ENCODE data around the gene BSND. TPM values are rescaled to one million over a fixed set of nuclear protein-coding genes. Genes with fewer than 3 reads are reported as not detected.

The BSND gene
- total and polyA plus RNA-seq, 9 of the 15 experiments (the other 6 are each of a cell fraction or from before 2014, with no cell fraction given), result not detected

DNA sequence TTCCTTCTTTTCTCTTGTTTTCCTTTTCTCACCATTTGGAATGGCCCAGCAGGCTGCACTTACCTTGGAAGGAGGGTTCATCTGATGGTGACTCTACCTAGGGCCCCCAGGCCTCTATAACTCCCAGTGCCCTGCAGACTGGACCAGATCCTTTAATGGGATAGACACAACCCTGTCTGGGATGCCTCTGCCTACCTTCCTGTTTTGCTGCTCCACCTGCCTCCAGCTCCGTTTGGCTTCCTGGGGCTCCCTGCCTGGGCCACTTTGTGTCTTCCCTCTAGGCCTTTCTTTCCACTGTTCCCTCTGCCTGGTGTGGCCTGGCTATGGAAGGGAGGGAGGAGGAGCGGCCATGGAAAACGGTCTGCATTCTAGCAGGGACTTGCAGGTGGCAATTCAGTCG lies 48.1 kb downstream of the BSND start:
- Histone ChIP-seq H3K4me1 (replicated peaks in 1 of 2; ENCODE audit: control insufficient read depth in 2 of 2, insufficient read depth in 2 of 2, low read length in 2 of 2) (peaks cover 3 to 12% of the 10 kb centered on the region in 2 experiments; a peak in 3 of 5 replicates), H3K9me3 (replicated peaks; ENCODE audit: control insufficient read depth, insufficient read depth, low read depth, low read length) (no peaks in the 10 kb centered on the region), H3K27ac (ENCODE audit: extremely low read depth, low read depth, low read length) (no peak overlapping the region), H2AFZ (ENCODE audit: low read depth, low read length) (no peak overlapping the region), H3K9ac (ENCODE audit: insufficient read depth in 1 of 2, low read depth in 2 of 2, low read length in 2 of 2) (no peak overlapping the region), H3K4me3 (no peak overlapping the region), H4K20me1 (replicated peaks; ENCODE audit: control insufficient read depth, insufficient read depth, low read length) (peaks cover 5% of the 10 kb centered on the region; the same call in 1 of the 2 replicates), H3K36me3 (ENCODE audit: control insufficient read depth, insufficient read depth, low read length) (peaks cover 98% of the 10 kb centered on the region), H3K9me1 (ENCODE audit: control insufficient read depth, insufficient read depth, low read length) (no peaks in the 10 kb centered on the region), H3K79me2 (ENCODE audit: control insufficient read depth, insufficient read depth, low read length) (peaks cover 60% of the 10 kb centered on the region), H3K4me2 (ENCODE audit: insufficient read depth, low read length) (no peak overlapping the region), H3K27me3 (ENCODE audit: control insufficient read depth in 2 of 2, insufficient read depth in 2 of 2, low read length in 2 of 2) (no peaks in the 10 kb centered on the region)
- DNase-seq (ENCODE audit: extremely low read depth in 1 of 4, low spot score in 3 of 4), result no peak
- WGBS (ENCODE audit: insufficient coverage, low coverage, missing lambda C conversion rate), result 51% methylated on average over 4 of the region's 4 CpGs
- intact Hi-C loops (cut with micrococcal nuclease), result no loop called here
- no TSS peak for BruUV-seq (replicated peaks)
- TF ChIP-seq ZNF41 (CRISPR knock-in tag; conservative IDR thresholded peaks at IDR 0.05) (no peak), ZNF717 (CRISPR knock-in tag; IDR thresholded peaks at IDR 0.05) (no peak), LEF1 (IDR thresholded peaks at IDR 0.05) (no peak), ZNF324 (CRISPR knock-in tag; IDR thresholded peaks at IDR 0.05) (no peak), KAT2B (IDR thresholded peaks at IDR 0.05; ENCODE audit: low read depth, low read length) (no peak), SPI1 (IDR thresholded peaks at IDR 0.05; ENCODE audit: borderline replicate concordance, low read depth, low read length) (no peak), PTBP1 (IDR thresholded peaks at IDR 0.05; ENCODE audit: low read depth, low read length) (no peak)
- TF ChIP-seq, protein P1, sequence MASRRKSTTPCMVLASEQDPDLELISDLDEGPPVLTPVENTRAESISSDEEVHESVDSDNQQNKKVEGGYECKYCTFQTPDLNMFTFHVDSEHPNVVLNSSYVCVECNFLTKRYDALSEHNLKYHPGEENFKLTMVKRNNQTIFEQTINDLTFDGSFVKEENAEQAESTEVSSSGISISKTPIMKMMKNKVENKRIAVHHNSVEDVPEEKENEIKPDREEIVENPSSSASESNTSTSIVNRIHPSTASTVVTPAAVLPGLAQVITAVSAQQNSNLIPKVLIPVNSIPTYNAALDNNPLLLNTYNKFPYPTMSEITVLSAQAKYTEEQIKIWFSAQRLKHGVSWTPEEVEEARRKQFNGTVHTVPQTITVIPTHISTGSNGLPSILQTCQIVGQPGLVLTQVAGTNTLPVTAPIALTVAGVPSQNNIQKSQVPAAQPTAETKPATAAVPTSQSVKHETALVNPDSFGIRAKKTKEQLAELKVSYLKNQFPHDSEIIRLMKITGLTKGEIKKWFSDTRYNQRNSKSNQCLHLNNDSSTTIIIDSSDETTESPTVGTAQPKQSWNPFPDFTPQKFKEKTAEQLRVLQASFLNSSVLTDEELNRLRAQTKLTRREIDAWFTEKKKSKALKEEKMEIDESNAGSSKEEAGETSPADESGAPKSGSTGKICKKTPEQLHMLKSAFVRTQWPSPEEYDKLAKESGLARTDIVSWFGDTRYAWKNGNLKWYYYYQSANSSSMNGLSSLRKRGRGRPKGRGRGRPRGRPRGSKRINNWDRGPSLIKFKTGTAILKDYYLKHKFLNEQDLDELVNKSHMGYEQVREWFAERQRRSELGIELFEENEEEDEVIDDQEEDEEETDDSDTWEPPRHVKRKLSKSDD (conservative IDR thresholded peaks at IDR 0.05; ENCODE audit: low read length), result no peak
- no peak for ATAC-seq
- ChIA-PET CTCF (ENCODE audit: low intra/inter-chr PET ratio) (no interaction called here), POLR2A (interaction anchor here (4.1 kb wide), 1 partner anchor 13 kb away, joined by 24 read pairs; no protein-coding TSS in a partner anchor)
- no peak for FAIRE-seq
- in situ Hi-C loops (cut with MboI), result no loop called here
